Fibroblast of the aortic adventitia (primary cell): ENCODE measurements around the gene OTULIN. TPM values are rescaled to one million over a fixed set of nuclear protein-coding genes. Genes with fewer than 3 reads are reported as not detected.

Experiments used
- DNase-seq: peaks from one replicate; pipeline ENCODE4 v3.0.0-alpha.2; 2010; ENCODE audit warnings: low read depth
- H3K4me3 ChIP-seq: 2 replicates; pipeline ENCODE4 v1.5.1; 2011; ENCODE audit warnings: low read depth, mild to moderate bottlenecking, control low read depth, low read length, moderate library complexity
- CTCF ChIP-seq: IDR thresholded peaks from 2 replicates; pipeline ENCODE4 v1.5.1; 2011; ENCODE audit warnings: mild to moderate bottlenecking, low read length, control low read depth, inconsistent platforms; ENCODE audit not compliant: insufficient read depth
- total RNA-seq: library from RNA; depleted of rRNA; stranded (reverse); fragments of >200 nt; gene quantifications from 2 replicates; pipeline ENCODE4 v1.2.3, GENCODE V29; 2012; ENCODE audit warnings: low replicate concordance

The OTULIN gene
- total RNA-seq, 1 donor, result 26.2 TPM

- no peak for DNase-seq
- no peak for TF ChIP-seq CTCF
- no peak overlapping the region for H3K4me3 ChIP-seq
Observed at GRCh38 chr5:14728459-14728938, 64.0 kb downstream of the OTULIN start.

- no peak for DNase-seq
- H3K4me3 ChIP-seq, result no peak overlapping the region
- no peak for TF ChIP-seq CTCF
Observed at GRCh38 chr5:14729448-14730385, 65.2 kb downstream of the OTULIN start.

GRCh38 chr5:14730466-14730865 is 65.9 kb downstream of the OTULIN start:
- H3K4me3 ChIP-seq, result no peak overlapping the region
- no peak for DNase-seq
- no peak for TF ChIP-seq CTCF

GRCh38 chr5:14730881-14731280 is 66.4 kb downstream of the OTULIN start:
- TF ChIP-seq CTCF, result no peak
- no peak overlapping the region for H3K4me3 ChIP-seq
- DNase-seq, result no peak

- no peak overlapping the region for H3K4me3 ChIP-seq
- no peak for TF ChIP-seq CTCF
- no peak for DNase-seq
Observed at GRCh38 chr5:14732991-14733390, 68.5 kb downstream of the OTULIN start.

- DNase-seq, result no peak
- no peak overlapping the region for H3K4me3 ChIP-seq
- no peak for TF ChIP-seq CTCF
Observed at GRCh38 chr5:14733661-14734060, 69.1 kb downstream of the OTULIN start.
